Measurements from ENCODE around the gene CHPF. TPM values are rescaled to one million over a fixed set of nuclear protein-coding genes. Genes with fewer than 3 reads are reported as not detected.

The CHPF gene
- total RNA-seq, 4 donors from 2014 or later, result 21.0 to 50.5 (median 37.2) TPM

DNA sequence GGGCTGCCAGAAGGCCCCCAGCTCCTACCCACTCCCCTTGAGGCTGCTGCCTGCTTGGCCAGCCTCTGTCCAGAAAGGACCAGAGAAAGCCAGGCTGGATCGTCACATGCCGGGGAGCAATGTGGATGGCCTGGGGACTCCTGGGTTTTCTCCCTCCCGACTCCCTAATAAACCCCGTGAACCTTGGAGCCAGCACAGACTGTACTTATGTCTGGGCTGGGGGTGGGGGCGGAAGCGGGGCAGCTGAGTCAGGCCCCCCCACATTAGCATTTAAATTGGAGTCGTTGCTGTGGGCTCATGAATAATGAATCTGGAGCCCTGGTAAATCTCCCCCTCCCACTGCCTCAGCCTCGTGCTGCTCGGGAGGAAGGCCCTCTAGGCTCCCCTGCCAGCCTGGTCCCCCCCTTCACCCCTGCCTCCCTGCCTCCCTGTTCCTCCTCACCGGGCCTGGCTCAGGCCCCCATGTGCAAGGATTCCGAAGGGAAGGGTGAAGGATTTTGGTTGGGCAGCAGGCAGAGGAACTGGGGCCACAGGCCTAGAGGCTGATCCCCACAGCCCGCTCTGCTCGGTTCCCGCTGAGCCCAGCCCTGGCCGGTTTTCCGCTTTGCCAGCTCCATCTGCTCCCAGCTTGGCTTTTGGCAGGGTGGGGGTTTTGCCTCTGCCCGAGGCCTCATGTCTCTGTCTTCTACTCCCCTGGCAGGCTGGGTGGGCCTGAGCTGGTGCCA is 36.6 kb downstream of the CHPF start:
- intact Hi-C loops (cut with DNase I; ENCODE audit: low total_unique reads), result no loop called here
- peaks cover 1 to 17% (median 11%) of the 10 kb centered on the region in 3 donors for H3K27me3 ChIP-seq
- in situ Hi-C loops (cut with MboI; ENCODE audit: low sequenced_read_pairs in 4 of 4), result no loop called here
- peaks cover 0 to 38% of the 10 kb centered on the region in 2 donors for H3K36me3 ChIP-seq
- H3K27ac ChIP-seq, result no peak overlapping the region
- ATAC-seq (no peak), DNase-seq (no peak)
- no peaks in the 10 kb centered on the region for H3K9me3 ChIP-seq
- no peak for TF ChIP-seq POLR2A (IDR thresholded peaks at IDR 0.05)
- TF ChIP-seq, protein P1, sequence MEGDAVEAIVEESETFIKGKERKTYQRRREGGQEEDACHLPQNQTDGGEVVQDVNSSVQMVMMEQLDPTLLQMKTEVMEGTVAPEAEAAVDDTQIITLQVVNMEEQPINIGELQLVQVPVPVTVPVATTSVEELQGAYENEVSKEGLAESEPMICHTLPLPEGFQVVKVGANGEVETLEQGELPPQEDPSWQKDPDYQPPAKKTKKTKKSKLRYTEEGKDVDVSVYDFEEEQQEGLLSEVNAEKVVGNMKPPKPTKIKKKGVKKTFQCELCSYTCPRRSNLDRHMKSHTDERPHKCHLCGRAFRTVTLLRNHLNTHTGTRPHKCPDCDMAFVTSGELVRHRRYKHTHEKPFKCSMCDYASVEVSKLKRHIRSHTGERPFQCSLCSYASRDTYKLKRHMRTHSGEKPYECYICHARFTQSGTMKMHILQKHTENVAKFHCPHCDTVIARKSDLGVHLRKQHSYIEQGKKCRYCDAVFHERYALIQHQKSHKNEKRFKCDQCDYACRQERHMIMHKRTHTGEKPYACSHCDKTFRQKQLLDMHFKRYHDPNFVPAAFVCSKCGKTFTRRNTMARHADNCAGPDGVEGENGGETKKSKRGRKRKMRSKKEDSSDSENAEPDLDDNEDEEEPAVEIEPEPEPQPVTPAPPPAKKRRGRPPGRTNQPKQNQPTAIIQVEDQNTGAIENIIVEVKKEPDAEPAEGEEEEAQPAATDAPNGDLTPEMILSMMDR (IDR thresholded peaks at IDR 0.05 in 4 of 5, conservative IDR thresholded peaks at IDR 0.05 in 1 of 5), result no peak
- no peak overlapping the region for H3K4me3 ChIP-seq
- H3K4me1 ChIP-seq, result peaks cover 7 to 10% of the 10 kb centered on the region in 2 donors

DNA sequence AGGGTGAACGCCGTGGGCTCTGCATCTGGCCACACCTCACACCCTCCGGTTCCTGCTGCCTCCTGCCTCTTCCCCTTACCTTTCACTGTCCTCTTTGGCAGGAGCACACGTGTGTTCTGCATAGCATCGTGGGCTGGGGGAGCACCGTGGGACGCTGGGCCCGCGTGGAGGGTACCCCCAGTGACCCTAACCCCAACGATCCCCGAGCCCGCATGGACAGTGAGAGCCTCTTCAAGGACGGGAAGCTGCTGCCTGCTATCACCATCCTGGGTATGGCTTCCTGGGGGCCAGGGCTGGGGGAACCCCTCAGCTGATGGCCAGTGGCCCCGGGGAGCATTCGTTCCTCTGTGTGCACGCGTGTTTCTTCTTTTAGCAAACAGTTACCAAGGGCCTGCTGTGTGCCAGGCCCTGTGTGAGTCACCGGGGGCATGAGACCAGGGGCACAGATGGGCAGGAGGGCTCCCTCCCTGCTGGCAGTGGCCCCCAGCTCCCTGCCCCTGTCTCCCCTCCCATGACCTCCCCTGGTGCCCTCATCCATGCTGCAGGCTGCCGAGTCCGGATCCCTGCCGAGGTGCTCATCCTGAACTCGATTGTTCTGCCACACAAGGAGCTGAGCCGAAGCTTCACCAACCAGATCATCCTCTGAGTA is 37.3 kb downstream of the CHPF start:
- in situ Hi-C loops (cut with MboI; ENCODE audit: low sequenced_read_pairs in 4 of 4), result no loop called here
- Histone ChIP-seq H3K4me3 (no peak overlapping the region), H3K27ac (no peak overlapping the region), H3K4me1 (peaks cover 7 to 10% of the 10 kb centered on the region in 2 donors), H3K9me3 (no peaks in the 10 kb centered on the region), H3K27me3 (peaks cover 0 to 13% (median 5%) of the 10 kb centered on the region in 3 donors), H3K36me3 (peaks cover 0 to 45% of the 10 kb centered on the region in 2 donors)
- ATAC-seq (no peak), DNase-seq (no peak)
- intact Hi-C loops (cut with DNase I; ENCODE audit: low total_unique reads), result no loop called here
- no peak for TF ChIP-seq POLR2A (IDR thresholded peaks at IDR 0.05)
- TF ChIP-seq, protein P1 (IDR thresholded peaks at IDR 0.05 in 4 of 5, conservative IDR thresholded peaks at IDR 0.05 in 1 of 5), result no peak

DNA sequence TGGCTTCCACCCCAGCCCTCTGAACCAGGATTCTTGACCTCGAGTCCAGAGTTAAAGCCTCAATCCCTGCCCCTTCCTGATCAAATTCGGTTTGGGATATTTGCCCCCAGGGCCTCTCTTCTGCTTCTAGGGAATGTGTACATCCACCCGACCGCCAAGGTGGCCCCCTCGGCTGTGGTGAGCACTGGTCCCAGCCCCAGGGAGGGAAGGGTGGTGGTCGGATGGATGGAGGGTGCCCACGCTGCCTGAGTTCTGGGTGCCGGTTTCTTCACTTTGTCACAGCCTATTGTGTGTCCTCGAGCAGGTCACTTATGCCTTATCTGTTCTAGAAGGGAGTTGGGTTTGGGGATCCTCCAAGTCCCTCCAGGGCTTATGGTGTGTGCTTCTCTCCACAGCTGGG is 38.0 kb downstream of the CHPF start:
- Histone ChIP-seq H3K36me3 (peaks cover 0 to 46% of the 10 kb centered on the region in 2 donors), H3K27me3 (peaks cover 0 to 7% (median 5%) of the 10 kb centered on the region in 3 donors), H3K4me3 (no peak overlapping the region), H3K4me1 (peaks cover 7 to 12% of the 10 kb centered on the region in 2 donors), H3K9me3 (no peaks in the 10 kb centered on the region), H3K27ac (no peak overlapping the region)
- ATAC-seq (no peak), DNase-seq (no peak)
- TF ChIP-seq POLR2A (IDR thresholded peaks at IDR 0.05), result no peak
- TF ChIP-seq, protein P1 (IDR thresholded peaks at IDR 0.05 in 4 of 5, conservative IDR thresholded peaks at IDR 0.05 in 1 of 5), result no peak
- in situ Hi-C loops (cut with MboI; ENCODE audit: low sequenced_read_pairs in 4 of 4) (no loop called here), intact Hi-C loops (cut with DNase I; ENCODE audit: low total_unique reads) (no loop called here)

DNA sequence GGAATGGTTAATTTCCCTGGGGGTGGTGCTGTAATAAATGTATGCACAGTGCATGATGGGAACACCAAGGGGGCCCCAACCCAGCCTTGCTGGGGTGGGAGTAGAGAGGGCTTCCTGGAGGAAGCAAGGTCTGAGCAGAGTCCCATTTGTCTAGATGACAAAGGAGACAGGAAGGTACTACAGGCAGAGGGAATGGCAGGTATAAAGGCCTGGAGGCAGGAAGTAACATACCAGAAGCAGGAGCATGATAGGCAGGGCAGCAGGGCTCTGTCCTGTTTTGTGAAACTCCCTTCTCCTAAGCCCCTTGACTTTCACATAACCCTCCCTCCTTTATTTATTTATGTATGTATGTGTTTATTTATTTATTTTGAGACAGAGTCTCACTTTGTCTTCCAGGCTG is 41.0 kb downstream of the CHPF start:
- Histone ChIP-seq H3K4me1 (peaks cover 16 to 20% of the 10 kb centered on the region in 2 donors), H3K27me3 (no peaks in the 10 kb centered on the region), H3K4me3 (no peak overlapping the region), H3K27ac (no peak overlapping the region), H3K9me3 (no peaks in the 10 kb centered on the region), H3K36me3 (peaks cover 0 to 46% of the 10 kb centered on the region in 2 donors)
- ATAC-seq (no peak), DNase-seq (no peak)
- intact Hi-C loops (cut with DNase I; ENCODE audit: low total_unique reads), result no loop called here
- in situ Hi-C loops (cut with MboI; ENCODE audit: low sequenced_read_pairs in 4 of 4), result no loop called here
- TF ChIP-seq, protein P1 (IDR thresholded peaks at IDR 0.05 in 4 of 5, conservative IDR thresholded peaks at IDR 0.05 in 1 of 5), result no peak
- no peak for TF ChIP-seq POLR2A (IDR thresholded peaks at IDR 0.05)

Measured in gastrocnemius medialis (tissue), 4 donors.